Cortex of kidney (tissue), 1 donor: Measurements from ENCODE around the gene PKDCC.

ENCODE experiments used
- DNase-seq: peaks from one replicate; lab custom pipeline; 2025; lab: John Stamatoyannopoulos, UW

Gene PKDCC, protein sequence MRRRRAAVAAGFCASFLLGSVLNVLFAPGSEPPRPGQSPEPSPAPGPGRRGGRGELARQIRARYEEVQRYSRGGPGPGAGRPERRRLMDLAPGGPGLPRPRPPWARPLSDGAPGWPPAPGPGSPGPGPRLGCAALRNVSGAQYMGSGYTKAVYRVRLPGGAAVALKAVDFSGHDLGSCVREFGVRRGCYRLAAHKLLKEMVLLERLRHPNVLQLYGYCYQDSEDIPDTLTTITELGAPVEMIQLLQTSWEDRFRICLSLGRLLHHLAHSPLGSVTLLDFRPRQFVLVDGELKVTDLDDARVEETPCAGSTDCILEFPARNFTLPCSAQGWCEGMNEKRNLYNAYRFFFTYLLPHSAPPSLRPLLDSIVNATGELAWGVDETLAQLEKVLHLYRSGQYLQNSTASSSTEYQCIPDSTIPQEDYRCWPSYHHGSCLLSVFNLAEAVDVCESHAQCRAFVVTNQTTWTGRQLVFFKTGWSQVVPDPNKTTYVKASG

DNA sequence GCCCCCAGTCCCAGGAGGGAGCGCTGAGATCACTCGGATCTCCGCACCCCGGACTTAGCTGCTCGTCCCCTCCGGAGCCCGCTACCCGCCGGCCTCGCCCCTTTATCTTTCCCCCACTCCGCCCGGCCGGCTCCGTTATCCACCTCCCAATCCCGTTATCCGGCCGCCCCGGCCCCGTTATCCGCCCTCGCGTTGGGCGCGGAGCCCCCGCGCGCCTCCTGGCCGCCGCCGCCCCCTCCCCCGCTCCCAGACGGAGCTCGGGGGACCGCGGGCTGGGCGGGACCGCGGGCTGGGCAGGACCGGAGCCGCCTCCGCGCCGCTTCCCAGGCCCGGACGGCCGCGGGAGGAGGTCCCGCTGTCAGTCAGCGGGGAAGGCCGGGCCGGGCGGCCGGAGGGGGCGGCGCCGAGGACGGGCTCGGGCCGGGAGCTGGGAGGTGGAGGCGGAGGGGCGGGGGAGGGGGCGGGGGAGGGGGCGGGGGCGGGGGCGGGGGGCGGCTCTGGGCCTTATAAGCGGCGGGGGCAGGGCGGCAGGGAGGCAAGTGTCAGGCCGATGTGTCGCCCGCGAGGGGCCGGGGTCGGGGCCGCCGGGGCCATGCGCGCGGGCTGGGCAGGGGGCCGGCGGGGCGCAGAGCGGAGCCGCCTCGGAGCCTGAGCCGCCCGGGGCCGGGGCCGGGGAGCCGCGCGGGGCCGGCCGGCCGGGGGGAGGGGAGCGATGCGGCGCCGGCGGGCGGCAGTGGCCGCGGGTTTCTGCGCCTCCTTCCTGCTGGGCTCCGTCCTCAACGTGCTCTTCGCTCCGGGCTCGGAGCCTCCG is at the start of gene PKDCC:
Gene PKDCC (plus strand): TSS at position 534 of the 811 bp plus-strand sequence. CDS start 179 bp downstream, at position 713.
- DNase-seq, result no peak

GRCh38 chr2:41998186-41999127 is 49.4 kb upstream of the PKDCC start:
- no peak for DNase-seq

DNA sequence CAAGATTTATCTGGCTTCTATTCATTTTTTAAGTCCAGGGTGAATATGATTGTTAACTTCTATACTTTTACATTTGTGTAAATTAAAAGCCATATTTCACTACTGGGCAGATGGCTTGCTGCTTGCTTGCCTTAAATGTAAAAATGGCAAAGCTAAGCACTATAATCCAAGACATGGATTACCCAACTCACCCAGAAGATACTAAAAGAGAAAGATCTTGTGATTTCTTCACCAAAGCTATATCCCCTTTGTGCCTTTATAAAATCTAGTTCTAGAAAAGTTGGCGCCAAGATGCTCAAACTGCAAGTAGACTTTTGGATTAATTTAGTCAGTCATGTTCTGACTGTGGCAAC is 48.7 kb upstream of the PKDCC start:
- DNase-seq, result no peak

DNA sequence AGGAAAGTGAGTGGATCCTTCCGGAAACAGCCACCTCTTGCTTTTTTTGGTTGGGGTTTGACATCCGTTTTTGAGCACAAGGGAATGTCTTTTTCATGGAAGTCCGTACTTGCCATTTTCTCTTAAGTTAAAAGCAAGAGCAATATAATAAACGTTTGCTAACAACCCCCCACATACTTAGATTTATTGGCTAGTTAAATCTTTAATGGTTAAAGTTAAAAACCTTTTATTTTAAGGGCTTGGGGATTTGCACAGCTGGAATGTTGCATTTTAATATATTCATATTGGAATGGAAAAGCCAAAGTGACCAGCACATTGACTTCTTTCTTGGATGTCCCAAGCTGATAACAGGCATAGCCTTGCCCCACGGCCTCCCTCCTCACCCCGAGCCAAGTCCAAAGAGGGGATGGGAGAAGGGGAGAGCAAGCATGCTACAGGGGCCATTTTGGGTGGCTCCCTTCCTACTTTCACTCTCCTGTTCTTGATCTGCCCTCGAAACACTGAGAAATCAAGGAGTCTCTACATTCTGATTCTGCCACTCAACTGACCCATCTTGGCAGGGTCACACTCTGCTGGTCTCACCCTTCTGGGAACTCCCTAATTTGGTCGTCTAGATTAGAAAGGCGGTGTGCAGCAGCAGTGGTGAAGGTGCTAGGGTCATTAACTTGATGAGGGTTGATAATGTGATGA is 48.1 kb upstream of the PKDCC start:
- no peak for DNase-seq

GRCh38 chr2:42001711-42002201 is 46.1 kb upstream of the PKDCC start:
- DNase-seq, result no peak

GRCh38 chr2:42007551-42007950 is 40.3 kb upstream of the PKDCC start:
- no peak for DNase-seq

DNA sequence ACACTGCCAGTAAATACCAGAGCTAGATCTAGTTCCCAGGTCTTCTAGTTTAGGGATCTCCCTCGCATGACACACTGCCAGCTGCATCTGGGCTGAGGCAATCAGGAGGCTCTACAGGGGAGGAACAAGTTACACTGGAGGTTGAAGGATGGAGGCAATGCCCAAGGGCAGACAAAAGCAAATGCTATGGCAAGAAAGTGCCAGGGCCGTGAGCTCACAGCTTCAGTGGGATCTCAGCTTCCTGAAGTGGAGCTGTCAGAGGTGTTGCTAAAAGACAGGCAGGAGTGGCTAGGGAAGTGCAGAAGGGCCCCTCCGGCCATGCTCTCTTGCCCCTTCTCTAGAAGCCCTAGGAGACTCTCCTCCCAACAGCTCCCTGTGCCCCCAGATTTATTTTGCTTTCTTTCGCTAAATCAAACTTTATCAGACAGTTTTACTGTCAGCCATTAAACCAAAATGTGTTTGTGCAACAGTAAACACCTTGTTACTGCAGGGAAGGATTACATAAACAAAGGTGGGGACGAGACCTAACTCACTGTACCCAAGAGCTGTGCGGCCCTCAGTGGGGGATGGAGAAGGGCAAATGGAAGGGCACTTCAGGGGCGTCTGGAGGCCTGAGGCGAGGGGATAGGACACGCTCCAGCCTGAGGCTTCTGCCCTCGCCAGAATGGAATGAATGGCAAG is 39.4 kb upstream of the PKDCC start:
- no peak for DNase-seq

GRCh38 chr2:42009657-42010580 is 37.9 kb upstream of the PKDCC start:
- DNase-seq, result no peak

DNA sequence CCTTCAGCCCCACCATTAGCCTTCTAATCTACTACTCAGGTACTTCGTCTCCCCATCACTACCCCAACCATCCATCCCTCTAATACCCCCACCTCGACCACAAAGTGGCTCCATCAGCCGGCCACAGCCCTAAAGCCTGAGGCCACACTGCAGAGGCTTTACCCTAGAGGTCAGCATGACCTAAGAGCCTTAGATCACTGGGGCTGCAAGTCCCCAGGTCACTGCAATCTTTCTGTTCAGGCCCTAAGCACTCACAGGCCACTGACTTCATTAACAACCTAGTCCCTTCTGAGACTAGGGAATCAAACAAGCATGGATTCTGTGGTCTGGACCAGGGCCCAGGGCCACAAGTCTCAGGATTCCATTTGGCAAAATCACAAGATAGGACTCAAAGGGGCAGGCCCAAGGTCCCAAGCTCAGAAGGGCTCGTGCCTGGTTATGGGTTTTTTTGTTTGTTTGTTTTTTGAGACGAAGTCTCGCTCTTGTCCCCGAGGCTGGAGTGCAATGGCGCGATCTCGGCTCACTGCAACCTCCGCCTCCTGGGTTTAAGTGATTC is 37.0 kb upstream of the PKDCC start:
- no peak for DNase-seq

DNA sequence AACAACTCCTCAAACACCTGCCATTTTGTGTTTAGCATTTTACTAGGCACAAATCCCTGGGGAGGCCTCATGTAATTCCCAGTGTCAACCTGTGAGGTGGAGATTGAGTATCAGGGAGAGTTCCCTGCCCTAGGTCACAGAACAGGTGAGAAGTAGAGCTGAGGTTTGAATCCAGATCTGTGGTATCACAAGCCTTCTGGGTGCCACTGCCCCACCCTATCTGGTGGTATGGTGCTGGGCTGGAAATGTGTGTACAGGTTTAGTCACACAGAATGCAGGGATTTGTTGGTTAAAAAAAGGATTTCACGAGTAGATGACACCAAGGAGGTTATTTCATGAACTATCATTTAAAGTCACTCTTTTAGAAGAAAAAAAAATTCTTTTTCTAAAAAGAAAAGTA is 35.7 kb upstream of the PKDCC start:
- no peak for DNase-seq

- DNase-seq, result no peak
These were observed 35.2 kb upstream of the PKDCC start for GRCh38 chr2:42012651-42013050.

DNA sequence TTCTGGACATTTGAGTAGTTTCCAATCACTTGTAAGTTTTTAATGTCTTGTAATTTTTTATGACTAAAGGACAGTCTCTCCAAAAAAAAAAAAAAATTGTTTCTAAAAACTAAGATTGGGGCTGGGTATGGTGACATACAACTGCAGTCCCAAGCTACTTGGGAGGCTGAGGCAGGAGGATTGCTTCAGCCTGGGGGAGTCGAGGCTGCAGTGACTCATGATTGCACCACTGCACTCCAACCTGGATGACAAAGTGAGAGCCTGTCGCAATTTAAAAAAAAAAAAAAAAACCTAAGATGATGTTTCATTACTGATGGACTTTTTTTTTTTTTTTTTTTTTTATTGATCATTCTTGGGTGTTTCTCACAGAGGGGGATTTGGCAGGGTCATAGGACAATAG is 34.4 kb upstream of the PKDCC start:
- no peak for DNase-seq

GRCh38 chr2:42021464-42021863 is 26.4 kb upstream of the PKDCC start:
- DNase-seq, result no peak

DNA sequence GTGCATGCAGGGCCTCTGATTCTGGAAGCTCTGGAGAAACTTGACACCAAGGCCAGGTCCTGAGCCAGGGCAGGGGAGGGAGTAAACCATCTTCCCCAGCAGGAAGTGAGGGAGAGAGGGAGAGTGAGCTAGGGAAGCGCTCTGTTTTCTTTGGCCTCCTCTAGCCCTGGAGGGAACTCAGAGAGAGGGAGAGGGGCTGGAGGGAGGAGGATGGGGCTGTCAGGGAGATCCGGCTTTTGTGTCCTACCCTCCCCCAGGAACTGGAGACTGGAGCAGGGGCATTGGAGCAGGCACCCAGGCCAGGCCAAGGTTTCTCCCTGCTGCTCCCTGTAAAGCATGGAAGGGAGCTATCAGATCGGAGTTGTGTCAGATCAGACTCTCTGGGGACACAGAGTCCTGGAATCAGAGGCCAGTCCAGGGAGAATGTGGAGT is 22.7 kb upstream of the PKDCC start:
- DNase-seq, result no peak

DNA sequence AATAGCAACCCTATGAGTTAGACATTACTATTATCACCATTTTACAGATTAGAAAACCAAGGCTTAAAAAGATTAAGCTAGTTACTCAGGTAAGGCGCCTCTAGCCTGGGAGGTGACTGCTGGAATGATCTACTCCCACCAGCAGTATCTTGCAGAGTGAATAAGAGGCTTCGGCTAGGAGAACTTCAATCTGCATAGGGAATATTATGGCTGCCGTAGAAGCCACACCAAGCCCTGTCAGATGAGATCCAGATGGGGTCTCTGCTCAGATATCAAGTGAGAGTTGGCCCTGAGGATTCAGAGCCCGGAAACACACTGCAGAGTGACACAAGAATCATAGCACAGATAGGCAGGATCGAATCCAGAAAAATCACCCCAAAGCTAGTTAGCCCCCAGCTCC is 21.5 kb upstream of the PKDCC start:
- DNase-seq, result no peak

GRCh38 chr2:42028571-42029148 is 19.2 kb upstream of the PKDCC start:
- DNase-seq, result no peak

DNA sequence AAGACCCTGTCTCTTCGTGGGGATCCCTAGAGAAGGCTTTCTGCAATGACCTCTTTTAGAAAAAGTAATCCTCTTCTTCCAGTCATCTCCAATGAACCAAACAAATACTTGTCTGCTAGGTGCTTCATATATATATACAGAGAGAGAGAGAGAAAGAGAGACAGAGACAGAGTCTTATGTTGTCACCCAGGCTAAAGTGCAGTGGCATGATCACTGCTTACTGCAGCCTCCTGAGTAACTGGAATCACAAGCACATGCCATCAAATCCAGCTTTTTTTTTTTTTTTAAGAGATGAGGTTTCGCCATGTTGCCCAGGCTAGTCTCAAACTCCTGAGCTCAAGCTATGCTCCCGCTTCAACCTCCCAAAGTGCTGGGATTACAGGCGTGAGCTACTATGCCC is 18.6 kb upstream of the PKDCC start:
- no peak for DNase-seq

- DNase-seq, result no peak
These were observed 18.1 kb upstream of the PKDCC start for GRCh38 chr2:42029639-42030199.
